Pons (tissue), 1 donor: Measurements from ENCODE around the gene CLDN12.
A peak's percentile ranks its signal among the peaks of the same experiment; 100 is the strongest.
"Not testable (repeated sequence)": the region's sequence is repeated elsewhere in the genome, so short reads cannot be mapped to it uniquely, and the experiment has no call there.

Source experiments
- DNase-seq: peaks from one replicate; pipeline ENCODE4 v3.0.0-alpha.2; 2016; ENCODE audit warnings: low spot score

CLDN12 gene

DNA sequence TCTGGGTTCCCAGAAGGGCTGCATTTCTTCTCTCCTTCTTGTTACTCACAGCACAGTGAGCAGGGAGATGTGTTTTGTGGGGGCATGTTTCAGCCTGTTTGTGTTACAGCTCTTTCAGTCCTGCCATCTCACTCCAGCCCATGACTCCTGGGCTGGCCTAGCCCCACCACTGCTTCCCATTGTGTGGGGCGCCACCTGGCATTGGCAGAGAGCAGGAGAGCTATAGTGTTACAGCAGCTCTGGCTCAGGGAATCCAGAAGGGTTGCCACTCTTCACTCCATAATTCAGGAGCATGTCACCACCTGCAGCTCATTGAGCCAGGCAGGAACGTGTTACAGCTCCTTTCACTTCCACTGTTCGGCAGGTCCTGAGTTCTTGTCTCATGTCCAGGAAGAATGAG, 30.0 kb downstream of the CLDN12 start:
- no peak for DNase-seq

DNA sequence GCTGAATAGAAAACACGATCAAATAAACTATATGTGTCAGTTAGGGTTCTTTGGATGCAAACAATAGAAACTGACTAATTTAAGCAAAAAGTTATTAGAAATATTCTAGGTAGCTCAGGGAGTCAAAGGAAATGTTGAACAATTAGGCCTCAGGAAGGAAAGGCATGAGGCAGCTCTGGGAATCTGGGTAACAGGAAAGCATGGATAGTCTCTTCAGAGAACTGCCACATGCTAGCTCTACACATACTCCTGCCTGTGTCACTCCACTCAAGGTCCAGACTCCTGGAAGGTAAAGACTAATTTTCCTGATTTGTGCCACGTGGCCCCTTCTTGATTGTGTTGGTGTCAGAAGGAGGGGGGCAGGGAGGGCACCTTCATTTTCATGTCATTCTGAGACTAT, 42.4 kb downstream of the CLDN12 start:
- DNase-seq = no peak

DNA sequence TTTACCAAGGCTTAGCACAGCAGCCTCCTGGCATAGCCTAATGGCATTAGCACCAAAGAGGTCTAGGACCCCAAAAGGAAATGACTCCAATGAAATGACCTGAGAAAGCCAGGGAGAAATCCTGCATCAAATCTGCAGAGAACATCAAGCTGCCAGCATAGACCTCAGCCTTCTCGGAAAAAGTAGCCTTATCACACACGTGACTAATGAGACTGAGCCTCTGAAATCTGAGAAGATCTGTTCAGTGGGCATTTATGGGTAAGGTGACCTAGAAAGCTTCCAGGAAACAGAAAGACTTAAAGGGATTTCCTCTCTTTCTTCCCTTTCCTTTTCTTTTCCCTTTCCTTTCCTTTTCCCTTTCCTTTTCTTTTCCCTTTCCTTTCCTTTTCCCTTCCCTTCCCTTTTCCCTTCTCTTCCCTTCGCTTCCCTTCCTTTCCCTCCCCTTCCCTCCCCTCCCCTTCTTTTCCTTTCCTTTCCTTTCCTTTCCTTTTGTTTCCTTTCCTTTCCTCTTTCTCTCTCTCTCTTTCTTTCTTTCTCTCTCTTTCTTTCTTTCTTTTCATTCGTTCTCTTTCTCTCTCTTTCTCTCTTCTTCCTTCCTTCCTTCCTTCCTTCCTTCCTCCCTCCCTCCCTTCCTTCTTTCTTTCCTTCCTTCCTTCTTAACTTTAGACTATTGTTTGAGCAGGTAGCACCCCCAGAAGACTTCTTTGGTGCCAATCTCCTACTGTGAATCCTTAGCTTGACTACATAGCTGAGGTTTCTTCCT, 43.1 kb downstream of the CLDN12 start:
- DNase-seq = no peak

DNA sequence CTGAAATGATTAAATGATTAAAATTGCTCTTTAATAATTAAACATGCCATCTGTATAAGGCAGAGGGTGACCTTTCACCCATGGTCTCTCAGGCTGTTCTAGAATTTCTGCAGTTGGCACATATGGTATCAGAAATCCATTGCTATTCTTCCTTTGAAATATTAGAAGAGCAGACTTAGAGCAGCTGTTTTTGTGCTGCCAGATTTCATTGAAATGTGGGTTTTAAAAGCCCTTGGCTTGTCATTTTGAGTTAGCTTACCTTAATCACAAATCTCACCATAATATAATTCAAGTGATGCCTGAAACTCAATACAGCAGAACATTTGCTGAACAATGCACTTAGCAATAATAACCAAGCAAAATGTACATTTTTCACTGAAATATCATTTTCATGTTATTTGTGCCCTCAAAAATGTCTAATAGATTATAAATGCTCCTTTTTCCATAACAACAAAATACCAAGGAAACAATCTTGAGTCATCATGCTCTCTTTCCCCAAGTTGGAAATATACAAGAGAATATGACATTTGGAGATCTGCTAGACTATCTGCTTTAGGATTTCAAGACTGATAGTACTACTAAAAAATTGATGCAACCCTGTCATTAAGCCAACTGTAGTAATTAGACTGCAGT, 50.1 kb downstream of the CLDN12 start:
- DNase-seq = no peak

DNA sequence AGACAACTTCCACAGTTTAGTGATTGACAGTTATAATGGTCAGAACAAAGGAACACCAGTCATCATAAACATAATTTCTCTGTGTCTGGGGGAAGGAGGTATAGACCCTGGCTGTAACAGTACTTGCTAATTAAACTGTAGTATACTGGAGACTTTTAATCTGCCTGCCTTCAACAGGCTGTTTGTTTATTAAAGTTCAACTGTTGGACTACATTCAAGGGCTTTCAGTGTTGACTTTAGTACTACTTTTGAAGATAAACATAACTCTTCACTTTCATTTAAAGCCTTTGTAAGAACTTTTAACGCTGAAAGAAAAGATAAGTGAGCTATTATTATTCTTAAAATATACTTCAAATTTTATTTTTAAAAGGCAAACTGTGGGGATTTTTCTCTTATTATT, 50.7 kb downstream of the CLDN12 start:
- DNase-seq = no peak

DNA sequence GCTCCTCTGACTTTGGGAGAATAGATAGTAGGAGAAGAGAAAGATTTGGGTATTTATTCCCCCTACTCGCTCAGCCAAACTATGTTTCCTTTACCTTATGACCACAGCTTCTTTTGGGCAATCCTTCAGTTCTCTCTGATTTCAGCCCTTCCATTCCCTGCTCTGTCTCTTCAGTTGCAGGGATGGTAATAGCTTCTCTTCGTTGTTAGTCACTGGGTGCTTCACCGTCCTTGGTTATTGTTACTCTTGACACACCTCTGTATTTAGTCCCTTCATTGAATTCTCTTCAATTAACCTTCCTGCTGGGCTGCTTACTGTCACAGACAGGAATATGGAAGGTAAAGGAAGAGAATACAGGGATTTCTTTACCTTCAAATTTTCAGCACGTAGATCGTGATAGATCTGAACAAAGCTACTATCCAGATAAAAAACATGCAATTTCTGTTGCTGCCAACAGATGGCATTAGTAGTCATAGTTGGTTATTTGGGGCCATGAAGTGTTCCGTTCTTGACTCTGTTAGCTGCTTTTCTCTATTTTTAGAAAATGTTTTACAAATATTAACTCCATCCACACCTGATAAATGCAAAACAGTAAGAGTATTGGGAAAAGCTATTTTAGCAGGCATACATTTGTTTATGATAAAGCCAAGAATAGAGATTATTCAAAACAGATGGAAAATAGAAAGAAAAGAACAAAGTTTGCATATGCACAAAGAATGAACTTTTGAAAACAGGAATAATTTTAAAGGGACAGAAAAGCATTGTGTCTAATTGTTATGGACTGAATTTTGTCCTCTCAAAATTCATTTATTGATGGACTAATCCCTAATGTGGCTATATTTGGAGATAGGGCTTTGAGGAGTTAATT, 52.1 kb downstream of the CLDN12 start:
- DNase-seq = peak; percentile 71

DNA sequence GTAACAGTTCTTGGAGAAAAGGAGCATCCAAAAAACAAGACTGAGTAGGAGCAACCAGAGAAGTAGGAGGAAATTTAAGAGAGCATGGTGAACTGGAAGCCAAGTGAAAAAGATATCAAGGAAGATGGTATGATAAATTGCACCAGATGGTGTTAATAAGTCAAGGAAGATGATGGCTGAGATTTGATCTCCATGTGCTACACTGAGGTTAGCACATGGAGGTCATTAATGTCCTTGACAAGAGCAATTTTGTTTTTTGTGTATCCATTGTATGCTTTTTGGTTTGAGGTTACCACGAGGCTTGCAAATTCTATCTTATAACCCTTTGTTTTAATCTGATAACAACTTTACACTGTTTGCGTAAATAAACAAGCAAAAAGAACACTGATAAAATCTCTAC, 54.8 kb downstream of the CLDN12 start:
- no peak for DNase-seq

DNA sequence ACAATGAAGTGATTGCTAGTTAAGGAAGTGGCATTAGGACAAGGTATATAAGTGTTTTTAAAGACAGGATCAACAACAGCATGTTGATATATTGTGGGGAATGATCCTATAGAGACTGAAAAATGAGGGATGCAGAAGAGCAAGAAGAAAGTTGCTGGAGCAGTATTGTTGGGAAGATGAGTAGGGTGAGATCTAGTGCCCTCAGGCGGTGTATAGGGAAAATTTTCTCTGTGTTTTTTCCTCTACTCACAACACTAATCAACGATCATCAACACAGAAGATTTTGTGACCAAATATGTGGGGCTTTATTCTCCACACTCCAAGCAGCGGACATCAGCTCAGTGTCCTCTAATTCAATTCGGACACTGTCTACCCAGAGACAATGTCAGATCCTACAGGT, 56.6 kb downstream of the CLDN12 start:
- no peak for DNase-seq

DNA sequence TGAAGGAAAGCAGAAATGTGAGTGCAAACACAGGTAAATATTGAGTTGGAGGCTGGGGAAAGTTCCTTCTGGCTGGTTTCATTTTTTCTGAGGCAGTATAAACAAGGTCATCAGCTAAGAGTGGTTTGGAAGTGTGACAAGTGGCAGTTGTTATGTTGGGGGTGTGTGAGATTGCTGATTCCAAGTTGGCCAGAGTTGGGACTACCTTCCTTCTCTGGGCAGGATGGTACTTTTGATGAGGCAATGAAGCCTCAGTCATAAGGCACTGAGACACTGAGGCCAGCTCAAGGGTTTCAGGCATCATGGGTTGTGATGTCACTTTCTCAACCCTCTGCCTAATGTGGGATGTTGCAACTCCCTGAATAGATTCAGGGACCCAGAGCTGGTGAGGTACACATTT, 58.0 kb downstream of the CLDN12 start:
- DNase-seq = no peak

DNA sequence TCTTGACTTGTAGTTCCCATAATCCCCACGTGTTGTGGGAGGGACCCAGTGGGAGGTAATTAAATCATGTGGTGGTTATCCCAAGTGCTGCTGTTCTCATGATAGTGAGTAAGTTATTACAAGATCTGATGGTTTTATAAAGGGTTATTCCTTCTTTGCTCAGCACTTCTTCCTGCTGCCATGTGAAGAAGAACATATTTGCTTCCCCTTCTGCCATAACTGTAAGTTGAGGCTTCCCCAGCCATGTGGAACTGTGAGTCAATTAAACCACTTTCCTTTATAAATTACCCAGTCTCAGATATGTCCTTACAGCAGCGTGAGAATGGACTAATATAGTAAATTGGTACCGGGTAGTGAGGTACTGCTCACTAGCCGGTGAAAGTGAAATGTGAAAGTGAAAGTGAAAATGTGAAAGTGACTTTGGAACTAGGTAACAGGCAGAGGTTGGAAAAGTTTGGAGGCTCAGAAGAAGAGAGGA, 59.9 kb downstream of the CLDN12 start:
- not testable (repeated sequence) for DNase-seq
